ENCODE data around the gene PRTFDC1. TPM values are rescaled to one million over a fixed set of nuclear protein-coding genes. Genes with fewer than 3 reads are reported as not detected.

PRTFDC1 gene
- total and polyA plus RNA-seq, 2 of the 8 experiments (the other 6 are each of a cell fraction or from before 2014, with no cell fraction given): 5.9 to 6.6 TPM

DNA sequence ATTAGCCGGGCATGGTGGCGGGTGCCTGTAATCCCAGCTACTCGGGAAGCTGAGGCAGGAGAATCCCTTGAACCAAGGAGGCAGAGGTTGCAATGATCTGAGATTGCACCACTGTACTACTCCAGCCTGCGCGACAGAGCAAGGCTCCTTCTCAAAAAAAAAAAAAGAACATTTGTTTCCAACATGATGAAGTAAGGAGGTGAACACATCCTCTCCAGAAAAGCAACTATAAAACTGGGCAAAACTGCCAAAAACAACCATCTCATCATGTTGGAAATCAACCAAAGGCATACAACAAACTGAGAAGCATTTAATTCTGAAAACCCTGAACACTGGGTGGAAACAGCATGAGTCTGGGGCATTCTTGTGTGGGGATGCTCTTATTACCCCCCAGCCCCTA lies 14.3 kb downstream of the PRTFDC1 start (continued):
- TF ChIP-seq, protein P1, sequence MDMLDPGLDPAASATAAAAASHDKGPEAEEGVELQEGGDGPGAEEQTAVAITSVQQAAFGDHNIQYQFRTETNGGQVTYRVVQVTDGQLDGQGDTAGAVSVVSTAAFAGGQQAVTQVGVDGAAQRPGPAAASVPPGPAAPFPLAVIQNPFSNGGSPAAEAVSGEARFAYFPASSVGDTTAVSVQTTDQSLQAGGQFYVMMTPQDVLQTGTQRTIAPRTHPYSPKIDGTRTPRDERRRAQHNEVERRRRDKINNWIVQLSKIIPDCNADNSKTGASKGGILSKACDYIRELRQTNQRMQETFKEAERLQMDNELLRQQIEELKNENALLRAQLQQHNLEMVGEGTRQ (IDR thresholded peaks at IDR 0.05; ENCODE audit: low read length): no peak
- no peak for TF ChIP-seq HDAC6 (IDR thresholded peaks at IDR 0.05; ENCODE audit: low read depth, low read length)
- TF ChIP-seq SUZ12 (IDR thresholded peaks at IDR 0.05; ENCODE audit: low read length): no peak
- no peak for TF ChIP-seq KDM4A (IDR thresholded peaks at IDR 0.05; ENCODE audit: low read depth, low read length, severe bottlenecking)
- no peak for TF ChIP-seq GABPA (IDR thresholded peaks at IDR 0.05; ENCODE audit: borderline replicate concordance, insufficient read depth, low read length)
- TF ChIP-seq, protein P2, sequence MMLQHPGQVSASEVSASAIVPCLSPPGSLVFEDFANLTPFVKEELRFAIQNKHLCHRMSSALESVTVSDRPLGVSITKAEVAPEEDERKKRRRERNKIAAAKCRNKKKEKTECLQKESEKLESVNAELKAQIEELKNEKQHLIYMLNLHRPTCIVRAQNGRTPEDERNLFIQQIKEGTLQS (IDR thresholded peaks at IDR 0.05; ENCODE audit: insufficient read depth, low read depth, low read length): no peak
- TF ChIP-seq EZH2 (IDR thresholded peaks at IDR 0.05; ENCODE audit: low read depth, low read length, severe bottlenecking): no peak

All from H1 (cell line).